Stimulated activated CD4-positive, alpha-beta T cell treated with anti-CD3 and anti-CD28 coated beads, TNF-alpha, amount 100 ng/mL, for 1 hour (primary cell): ENCODE measurements around the gene SPIN1.
A peak's percentile ranks its signal among the peaks of the same experiment; 100 is the strongest.
"Not testable (repeated sequence)": the region's sequence is repeated elsewhere in the genome, so short reads cannot be mapped to it uniquely, and the experiment has no call there.

Experiments used
- DNase-seq, 3 donors: peaks; one replicate each; pipeline ENCODE4 v3.0.0-alpha.2; 2020; ENCODE audit warnings: low read depth in 3 of 3, low spot score in 1 of 3

Gene SPIN1

GRCh38 chr9:88388203-88388885 is at the start of gene SPIN1:
Gene SPIN1 (plus strand): TSS chr9:88388444. CDS start chr9:88426540, 38,096 bp downstream.
- peak; percentile 63 to 81 (median 78) for DNase-seq

GRCh38 chr9:88339317-88339716 is 48.9 kb upstream of the SPIN1 start:
- no peak for DNase-seq

DNA sequence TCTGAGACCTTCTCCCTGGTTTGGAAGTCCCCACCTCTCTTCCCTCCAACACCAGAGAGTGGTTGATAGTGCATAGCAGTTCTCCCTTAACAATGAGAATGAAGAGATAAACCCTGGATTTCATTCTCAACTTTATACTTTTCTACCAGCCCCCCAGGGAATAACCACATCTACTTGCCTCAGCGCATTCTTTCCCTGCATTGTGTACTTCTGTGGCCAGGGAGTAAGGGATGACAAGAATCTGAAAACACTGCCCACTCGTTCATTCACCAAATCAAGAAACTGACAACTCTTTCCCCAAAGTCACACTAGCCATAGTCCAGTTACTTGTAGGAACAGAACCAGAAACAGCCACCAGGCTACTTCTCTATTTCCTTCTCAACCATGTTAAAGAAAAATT is 46.0 kb upstream of the SPIN1 start:
- DNase-seq = no peak

- no peak for DNase-seq
Observed at GRCh38 chr9:88344013-88344412, 44.2 kb upstream of the SPIN1 start.

GRCh38 chr9:88350354-88350753 is 37.9 kb upstream of the SPIN1 start:
- DNase-seq = not testable (repeated sequence)

DNA sequence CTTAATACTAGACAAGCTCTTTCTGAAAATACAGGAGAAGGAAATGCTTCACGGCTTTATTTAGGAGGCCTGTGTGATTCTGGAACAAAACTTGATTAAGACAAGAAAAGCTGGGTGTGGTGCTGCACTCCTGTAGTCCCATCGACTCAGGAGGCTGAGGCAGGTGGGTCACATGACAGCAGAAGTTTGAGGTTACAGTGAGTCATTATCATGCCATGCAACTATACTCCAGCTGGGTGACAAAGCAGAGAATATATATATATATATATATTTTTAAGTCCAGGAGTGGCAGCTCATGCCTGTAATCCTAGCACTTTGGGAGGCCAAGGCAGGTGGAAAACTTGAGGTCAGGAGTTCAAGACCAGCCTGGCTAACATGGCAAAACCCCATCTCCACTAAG is 33.1 kb upstream of the SPIN1 start:
- no peak for DNase-seq

DNA sequence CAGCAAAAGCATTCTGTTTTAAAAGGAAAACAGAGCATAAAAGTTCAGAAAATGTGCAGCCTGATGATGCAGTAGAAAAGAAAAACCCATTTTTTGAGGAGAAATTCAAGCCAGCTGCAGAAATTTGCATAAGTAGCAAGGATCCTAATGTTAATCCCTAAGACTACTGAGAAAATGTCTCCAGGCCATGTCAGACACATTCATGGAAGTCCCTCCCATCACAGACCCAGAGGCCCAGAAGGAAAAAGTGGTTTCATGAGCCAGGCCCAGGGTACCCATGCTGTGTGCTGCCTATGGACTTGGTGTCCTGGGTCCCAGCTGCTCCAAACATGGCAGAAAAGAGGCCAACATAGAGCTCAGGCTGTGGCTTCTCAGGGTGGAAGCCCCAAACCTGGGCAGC is 31.0 kb upstream of the SPIN1 start:
- not testable (repeated sequence) for DNase-seq

- no peak for DNase-seq
Observed at GRCh38 chr9:88358723-88359122, 29.5 kb upstream of the SPIN1 start.

DNA sequence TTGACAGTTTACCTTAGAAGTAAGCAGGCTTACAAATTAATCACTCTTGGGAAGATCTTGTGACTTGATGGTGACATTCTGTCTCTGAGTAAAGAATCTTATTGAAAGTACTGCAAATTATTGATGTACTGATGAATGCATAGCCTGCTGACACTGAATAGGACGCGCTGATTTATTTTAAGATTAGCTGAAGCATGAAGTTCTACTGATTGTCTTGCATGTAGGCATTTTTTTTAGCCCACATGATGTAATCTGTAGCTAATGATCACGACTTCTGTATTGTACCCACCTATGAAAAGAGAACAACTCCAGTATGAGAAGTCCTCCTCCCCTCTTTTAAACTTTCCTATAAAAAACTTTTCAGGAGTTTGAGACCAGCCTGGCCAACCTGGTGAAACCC is 28.3 kb upstream of the SPIN1 start:
- no peak for DNase-seq

DNA sequence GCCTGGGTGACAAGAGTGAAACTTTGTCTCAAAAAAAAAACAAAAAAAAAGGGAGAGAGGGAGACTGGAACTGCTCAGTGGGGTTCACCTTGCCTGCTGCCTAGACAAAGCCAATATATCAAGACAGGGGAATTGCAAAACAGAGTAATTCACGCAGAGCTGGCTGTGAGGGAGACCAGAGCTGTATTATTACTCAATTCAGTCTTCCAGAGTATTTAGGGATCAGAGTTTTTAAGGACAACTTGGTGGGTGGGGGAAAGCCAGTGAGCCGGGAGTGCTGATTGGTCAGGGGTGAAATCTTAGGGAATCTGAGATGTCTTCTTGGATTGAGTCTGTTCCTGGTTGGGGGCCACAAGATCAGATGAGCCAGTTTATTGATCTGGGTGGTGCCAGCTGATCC is 25.6 kb upstream of the SPIN1 start:
- DNase-seq = no peak

GRCh38 chr9:88363661-88364060 is 24.6 kb upstream of the SPIN1 start:
- DNase-seq = no peak

GRCh38 chr9:88364706-88365105 is 23.5 kb upstream of the SPIN1 start:
- DNase-seq = no peak

DNA sequence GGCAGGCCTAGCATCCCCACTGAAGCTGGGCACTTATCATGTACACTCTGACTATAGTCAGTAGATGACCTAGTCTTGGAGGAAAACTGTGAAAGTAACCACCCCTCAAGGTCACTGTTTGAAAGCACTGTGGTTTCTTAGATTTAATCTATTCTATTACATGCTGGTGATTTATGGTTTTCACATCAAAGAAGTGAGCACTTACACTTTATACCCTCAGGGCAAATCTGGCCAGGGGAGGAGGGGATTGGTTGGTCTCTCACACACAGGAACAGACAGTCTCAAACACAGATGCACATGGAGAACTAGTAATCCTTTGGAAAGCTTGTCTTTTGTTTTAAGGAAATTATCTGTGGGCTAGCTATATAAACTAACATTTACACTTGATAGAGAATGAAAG is 17.9 kb upstream of the SPIN1 start:
- no peak for DNase-seq

GRCh38 chr9:88372103-88372654 is 16.1 kb upstream of the SPIN1 start:
- no peak for DNase-seq

- DNase-seq = no peak
Observed at GRCh38 chr9:88373045-88373444, 15.2 kb upstream of the SPIN1 start.

GRCh38 chr9:88378317-88378716 is 9.9 kb upstream of the SPIN1 start:
- DNase-seq = no peak

DNA sequence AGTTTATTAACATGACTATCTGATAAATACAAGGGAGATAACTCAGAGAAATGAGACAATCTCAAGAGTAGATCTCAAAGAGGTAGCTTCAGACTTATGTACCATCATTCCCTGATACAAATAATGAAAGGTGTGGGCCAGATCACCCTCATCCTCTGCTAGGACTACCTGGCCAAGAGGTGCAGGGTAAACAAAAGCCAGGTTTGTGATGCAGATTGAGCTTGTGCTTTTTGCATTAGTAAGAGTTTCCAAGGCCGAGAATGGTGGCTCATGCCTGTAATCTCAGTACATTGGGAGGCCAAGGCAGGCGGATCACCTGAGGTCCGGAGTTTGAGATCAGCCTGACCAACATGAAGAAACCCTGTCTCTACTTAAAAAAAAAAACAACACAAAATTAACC is 8.9 kb upstream of the SPIN1 start:
- DNase-seq = no peak

DNA sequence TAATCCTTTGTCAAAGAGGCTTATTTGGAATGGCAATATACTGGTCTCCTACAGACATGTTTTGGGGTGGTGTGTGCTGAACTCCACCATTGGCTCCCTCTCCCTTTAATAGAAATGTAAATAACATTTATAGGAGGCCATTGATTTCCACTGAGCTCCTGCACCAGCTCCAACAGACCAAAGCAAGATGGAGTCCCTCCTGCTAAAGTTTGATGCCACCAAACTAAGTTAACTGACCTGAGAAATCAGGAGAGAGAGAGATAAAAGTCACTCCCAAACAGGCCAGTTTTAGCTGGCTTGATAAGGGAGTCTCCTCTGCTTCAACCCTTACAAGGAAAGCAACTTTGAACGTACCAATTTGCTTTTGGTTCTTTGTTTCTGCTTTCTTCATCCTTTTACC is 8.1 kb upstream of the SPIN1 start:
- DNase-seq = no peak

- not testable (repeated sequence) for DNase-seq
Observed at GRCh38 chr9:88381322-88381721, 6.9 kb upstream of the SPIN1 start.

DNA sequence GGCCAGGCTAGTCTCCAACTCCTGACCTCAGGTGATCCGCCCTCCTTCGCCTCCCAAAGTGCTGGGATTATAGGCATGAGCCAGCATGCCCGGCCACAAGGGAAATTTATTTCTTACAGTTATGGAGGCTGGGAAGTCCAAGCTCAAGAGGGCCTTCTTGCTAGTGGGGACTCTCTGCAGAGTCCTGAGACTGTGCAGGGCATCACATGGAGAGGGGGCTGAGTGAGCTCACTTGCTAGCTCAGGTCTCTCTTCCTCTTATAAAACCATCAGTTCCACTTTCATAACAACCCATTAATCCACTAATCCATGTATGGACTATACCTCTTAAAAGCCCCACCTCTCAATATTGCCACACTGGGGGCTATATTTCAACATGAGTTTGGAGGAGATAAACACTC is 5.1 kb upstream of the SPIN1 start:
- no peak for DNase-seq

- DNase-seq = not testable (repeated sequence)
Observed at GRCh38 chr9:88386137-88386536, 2.1 kb upstream of the SPIN1 start.

- peak in 1 of 3 donors; percentile 4 for DNase-seq
Observed at GRCh38 chr9:88387036-88387551, 1.1 kb upstream of the SPIN1 start.
